ENCODE results near the gene KRIT1.
A peak's percentile ranks its signal among the peaks of the same experiment; 100 is the strongest.
"Not testable (repeated sequence)": the region's sequence is repeated elsewhere in the genome, so short reads cannot be mapped to it uniquely, and the experiment has no call there.

KRIT1 gene

DNA sequence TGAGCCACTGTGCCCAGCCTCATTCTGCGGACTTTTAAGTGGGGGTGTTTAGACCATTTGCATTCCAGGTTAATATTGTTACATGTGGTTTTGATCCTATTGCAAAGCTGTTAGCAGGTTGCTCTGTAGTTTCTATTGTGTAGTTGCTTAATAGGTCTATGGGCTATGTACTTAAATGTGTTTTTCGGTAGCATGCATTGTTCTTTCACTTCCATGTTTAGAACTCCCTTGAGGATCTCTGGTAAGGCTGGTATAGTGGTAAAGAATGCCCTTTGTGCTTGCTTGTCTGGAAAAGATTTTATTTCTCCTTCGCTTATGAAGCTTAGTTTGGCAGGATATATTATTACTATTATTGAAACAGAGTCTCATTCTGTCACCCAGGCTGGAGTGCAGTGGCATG, 53.4 kb downstream of the KRIT1 start:
- H3K9me3 ChIP-seq (ENCODE audit: control insufficient read depth in 1 of 2, low read length in 2 of 2), result no peaks in the 10 kb centered on the region
- no peak overlapping the region for H3K4me3 ChIP-seq (ENCODE audit: low read depth in 1 of 2, low read length in 2 of 2)
- H3K27ac ChIP-seq (ENCODE audit: low read length), result no peak overlapping the region
- H3K4me1 ChIP-seq (ENCODE audit: control insufficient read depth in 1 of 2, insufficient read depth in 2 of 2, low read length in 2 of 2), result no peaks in the 10 kb centered on the region
- H3K27me3 ChIP-seq (ENCODE audit: low read depth, low read length), result no peaks in the 10 kb centered on the region
- H3K36me3 ChIP-seq (ENCODE audit: control insufficient read depth in 1 of 2, insufficient read depth in 2 of 2, low read length in 2 of 2), result peaks cover 0 to 11% of the 10 kb centered on the region in 2 donors

DNA sequence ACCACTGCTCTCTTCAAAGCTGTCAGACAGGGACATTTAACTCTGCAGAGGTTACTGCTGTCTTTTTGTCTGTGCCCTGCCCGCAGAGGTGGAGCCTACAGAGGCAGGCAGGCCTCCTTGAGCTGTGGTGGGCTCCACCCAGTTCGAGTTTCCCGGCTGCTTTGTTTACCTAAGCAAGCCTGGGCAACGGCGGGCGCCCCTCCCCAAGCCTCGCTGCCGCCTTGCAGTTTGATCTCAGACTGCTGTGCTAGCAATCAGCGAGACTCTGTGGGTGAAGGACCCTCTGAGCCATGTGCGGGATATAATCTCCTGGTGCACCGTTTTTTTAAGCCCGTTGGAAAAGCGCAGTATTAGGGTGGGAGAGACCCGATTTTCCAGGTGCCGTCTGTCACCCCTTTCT, 56.5 kb downstream of the KRIT1 start:
- not testable (repeated sequence) for H3K4me1 ChIP-seq (ENCODE audit: control insufficient read depth in 1 of 2, insufficient read depth in 2 of 2, low read length in 2 of 2); H3K36me3 ChIP-seq (ENCODE audit: control insufficient read depth in 1 of 2, insufficient read depth in 2 of 2, low read length in 2 of 2); H3K4me3 ChIP-seq (ENCODE audit: low read depth in 1 of 2, low read length in 2 of 2); H3K27me3 ChIP-seq (ENCODE audit: low read depth, low read length); H3K9me3 ChIP-seq (ENCODE audit: control insufficient read depth in 1 of 2, low read length in 2 of 2); H3K27ac ChIP-seq (ENCODE audit: low read length)

DNA sequence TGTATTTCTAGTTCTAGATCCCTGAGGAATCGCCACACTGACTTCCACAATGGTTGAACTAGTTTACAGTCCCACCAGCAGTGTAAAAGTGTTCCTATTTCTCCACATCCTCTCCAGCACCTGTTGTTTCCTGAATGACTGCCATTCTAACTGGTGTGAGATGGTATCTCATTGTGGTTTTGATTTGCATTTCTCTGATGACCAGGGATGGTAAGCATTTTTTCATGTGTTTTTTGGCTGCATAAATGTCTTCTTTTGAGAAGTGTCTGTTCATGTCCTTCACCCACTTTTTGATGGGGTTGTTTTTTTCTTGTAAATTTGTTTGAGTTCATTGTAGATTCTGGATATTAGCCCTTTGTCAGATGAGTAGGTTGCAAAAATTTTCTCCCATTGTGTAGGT, 61.4 kb downstream of the KRIT1 start:
- not testable (repeated sequence) for H3K4me3 ChIP-seq (ENCODE audit: low read depth in 1 of 2, low read length in 2 of 2); H3K36me3 ChIP-seq (ENCODE audit: control insufficient read depth in 1 of 2, insufficient read depth in 2 of 2, low read length in 2 of 2); H3K4me1 ChIP-seq (ENCODE audit: control insufficient read depth in 1 of 2, insufficient read depth in 2 of 2, low read length in 2 of 2); H3K9me3 ChIP-seq (ENCODE audit: control insufficient read depth in 1 of 2, low read length in 2 of 2); H3K27me3 ChIP-seq (ENCODE audit: low read depth, low read length); H3K27ac ChIP-seq (ENCODE audit: low read length)

DNA sequence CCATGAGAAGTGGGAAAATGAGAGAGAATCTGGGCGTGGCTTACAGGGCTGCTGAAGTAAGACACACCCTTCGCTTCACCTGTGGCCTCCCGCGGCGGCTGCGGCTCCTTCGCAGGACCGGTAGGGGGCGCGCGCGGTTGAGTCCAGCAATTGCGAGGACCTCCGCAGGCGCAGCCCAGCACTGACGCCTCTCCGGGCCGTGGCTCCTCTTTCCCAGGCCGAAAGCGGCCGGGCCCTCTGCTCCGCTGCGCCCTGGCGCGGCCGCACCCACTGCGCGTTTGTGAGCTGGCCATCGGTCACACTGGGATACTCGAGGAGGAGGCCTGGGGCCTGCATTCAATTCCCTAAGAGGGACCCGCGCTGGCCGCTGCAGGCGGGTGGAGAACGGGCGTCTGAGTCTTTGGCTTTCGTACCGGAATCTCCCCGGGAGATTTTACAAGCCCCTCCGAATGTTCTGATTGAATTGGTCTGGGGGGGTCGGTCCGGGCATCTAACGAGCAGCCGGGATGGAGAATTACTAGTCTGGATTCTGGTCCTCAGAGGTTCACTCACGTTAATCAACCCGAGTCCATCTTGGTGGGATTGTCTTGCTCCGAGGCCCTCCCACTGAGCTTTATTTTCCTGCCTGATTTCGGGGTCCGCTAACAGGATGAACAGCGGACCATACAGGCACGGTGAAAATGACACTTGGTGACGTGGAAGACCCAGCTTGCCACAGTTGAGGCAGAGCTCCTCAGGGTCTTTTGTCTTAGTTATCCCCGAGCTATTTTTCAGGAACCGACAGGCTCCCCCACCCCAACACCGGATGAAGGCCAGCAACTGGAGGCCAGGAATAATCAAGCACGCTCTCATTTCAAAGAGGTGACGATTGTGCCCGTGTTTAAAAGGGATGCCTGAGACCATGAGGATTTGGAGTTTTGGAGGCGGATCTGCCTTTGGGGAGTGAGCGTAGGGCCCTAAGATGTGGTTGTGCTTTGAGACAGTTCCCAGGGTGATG, 66.5 kb downstream of the KRIT1 start, which contains the start of gene LRRD1:
TSS of gene LRRD1 (minus strand) at position 215 of the 997 bp plus-strand sequence. CDS start 13,940 bp downstream, outside the sequence.
- no peaks in the 10 kb centered on the region for H3K27me3 ChIP-seq (ENCODE audit: low read depth, low read length)
- H3K36me3 ChIP-seq (ENCODE audit: control insufficient read depth in 1 of 2, insufficient read depth in 2 of 2, low read length in 2 of 2), result no peaks in the 10 kb centered on the region
- H3K4me3 ChIP-seq (ENCODE audit: low read depth in 1 of 2, low read length in 2 of 2), result peak within 1 kb of the TSS; percentile 72 to 74
- H3K4me1 ChIP-seq (ENCODE audit: control insufficient read depth in 1 of 2, insufficient read depth in 2 of 2, low read length in 2 of 2), result peaks cover 0 to 4% of the 10 kb centered on the region in 2 donors
- H3K9me3 ChIP-seq (ENCODE audit: control insufficient read depth in 1 of 2, low read length in 2 of 2), result no peaks in the 10 kb centered on the region
- H3K27ac ChIP-seq (ENCODE audit: low read length), result peak within 1 kb of the TSS; percentile 51

DNA sequence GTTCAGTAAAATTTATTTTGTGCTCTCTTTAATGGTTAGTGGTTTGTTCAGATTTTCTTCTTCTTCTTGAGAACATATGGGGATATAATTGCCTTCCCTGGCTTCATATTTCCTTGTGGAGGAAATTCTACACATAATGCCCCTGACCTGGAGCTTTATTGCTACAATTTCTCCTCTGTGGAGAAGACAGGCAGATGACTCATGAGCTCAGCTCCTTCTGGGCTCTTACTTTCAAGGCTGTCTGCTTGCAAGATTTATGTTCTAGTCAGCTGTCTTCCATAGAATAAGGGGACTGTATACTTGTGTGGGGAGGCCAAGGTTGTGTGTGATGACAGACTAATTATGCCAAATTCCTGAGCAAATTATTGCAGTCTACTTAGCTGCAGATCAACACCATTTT, 68.4 kb downstream of the KRIT1 start:
- Histone ChIP-seq H3K4me1 (ENCODE audit: control insufficient read depth in 1 of 2, insufficient read depth in 2 of 2, low read length in 2 of 2) (peaks cover 0 to 4% of the 10 kb centered on the region in 2 donors), H3K9me3 (ENCODE audit: control insufficient read depth in 1 of 2, low read length in 2 of 2) (no peaks in the 10 kb centered on the region), H3K36me3 (ENCODE audit: control insufficient read depth in 1 of 2, insufficient read depth in 2 of 2, low read length in 2 of 2) (no peaks in the 10 kb centered on the region), H3K4me3 (ENCODE audit: low read depth in 1 of 2, low read length in 2 of 2) (no peak overlapping the region), H3K27ac (ENCODE audit: low read length) (no peak overlapping the region), H3K27me3 (ENCODE audit: low read depth, low read length) (no peaks in the 10 kb centered on the region)

DNA sequence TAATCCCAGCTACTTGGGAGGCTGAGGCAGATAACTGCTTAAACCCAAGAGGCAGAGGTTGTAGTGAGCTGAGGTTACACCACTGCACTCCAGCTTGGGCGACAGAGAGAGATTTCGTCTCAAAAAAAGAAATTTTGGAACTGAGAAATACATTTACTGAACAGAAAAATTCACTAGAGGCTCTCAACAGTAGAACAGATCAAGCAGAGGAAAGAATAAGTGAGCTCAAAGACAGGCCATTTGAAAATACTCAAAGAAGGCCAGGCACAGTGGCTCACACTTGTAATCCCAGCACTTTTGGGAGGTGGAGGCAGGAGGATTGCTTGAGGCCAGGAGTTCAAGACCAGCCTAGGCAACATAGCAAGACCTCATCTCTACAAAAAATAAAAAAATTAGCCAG, 76.2 kb downstream of the KRIT1 start:
- H3K36me3 ChIP-seq (ENCODE audit: control insufficient read depth in 1 of 2, insufficient read depth in 2 of 2, low read length in 2 of 2); H3K27me3 ChIP-seq (ENCODE audit: low read depth, low read length); H3K4me3 ChIP-seq (ENCODE audit: low read depth in 1 of 2, low read length in 2 of 2); H3K9me3 ChIP-seq (ENCODE audit: control insufficient read depth in 1 of 2, low read length in 2 of 2); H3K27ac ChIP-seq (ENCODE audit: low read length); H3K4me1 ChIP-seq (ENCODE audit: control insufficient read depth in 1 of 2, insufficient read depth in 2 of 2, low read length in 2 of 2): not testable (repeated sequence)

DNA sequence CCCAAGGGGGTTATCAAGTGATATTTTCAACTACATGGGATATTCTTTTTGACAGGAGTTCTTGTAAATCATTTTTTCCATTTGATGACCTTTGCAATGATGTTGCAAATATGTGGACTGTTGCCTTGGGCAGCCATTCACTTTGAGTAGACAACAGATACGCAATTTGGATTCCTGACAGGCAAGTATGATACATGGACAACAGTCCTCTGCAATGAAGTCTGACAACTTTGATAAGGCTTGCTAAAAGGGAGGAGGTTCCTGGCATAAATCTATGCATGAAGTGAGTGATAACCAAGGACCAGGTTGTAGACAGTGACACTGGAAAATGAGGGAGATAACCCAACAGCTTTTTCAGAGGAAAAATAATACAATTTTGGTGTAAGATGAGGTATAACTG, 84.4 kb downstream of the KRIT1 start:
- Histone ChIP-seq H3K36me3 (ENCODE audit: control insufficient read depth in 1 of 2, insufficient read depth in 2 of 2, low read length in 2 of 2) (no peaks in the 10 kb centered on the region), H3K4me1 (ENCODE audit: control insufficient read depth in 1 of 2, insufficient read depth in 2 of 2, low read length in 2 of 2) (no peaks in the 10 kb centered on the region), H3K27me3 (ENCODE audit: low read depth, low read length) (no peaks in the 10 kb centered on the region), H3K27ac (ENCODE audit: low read length) (no peak overlapping the region), H3K4me3 (ENCODE audit: low read depth in 1 of 2, low read length in 2 of 2) (no peak overlapping the region), H3K9me3 (ENCODE audit: control insufficient read depth in 1 of 2, low read length in 2 of 2) (no peaks in the 10 kb centered on the region)

DNA sequence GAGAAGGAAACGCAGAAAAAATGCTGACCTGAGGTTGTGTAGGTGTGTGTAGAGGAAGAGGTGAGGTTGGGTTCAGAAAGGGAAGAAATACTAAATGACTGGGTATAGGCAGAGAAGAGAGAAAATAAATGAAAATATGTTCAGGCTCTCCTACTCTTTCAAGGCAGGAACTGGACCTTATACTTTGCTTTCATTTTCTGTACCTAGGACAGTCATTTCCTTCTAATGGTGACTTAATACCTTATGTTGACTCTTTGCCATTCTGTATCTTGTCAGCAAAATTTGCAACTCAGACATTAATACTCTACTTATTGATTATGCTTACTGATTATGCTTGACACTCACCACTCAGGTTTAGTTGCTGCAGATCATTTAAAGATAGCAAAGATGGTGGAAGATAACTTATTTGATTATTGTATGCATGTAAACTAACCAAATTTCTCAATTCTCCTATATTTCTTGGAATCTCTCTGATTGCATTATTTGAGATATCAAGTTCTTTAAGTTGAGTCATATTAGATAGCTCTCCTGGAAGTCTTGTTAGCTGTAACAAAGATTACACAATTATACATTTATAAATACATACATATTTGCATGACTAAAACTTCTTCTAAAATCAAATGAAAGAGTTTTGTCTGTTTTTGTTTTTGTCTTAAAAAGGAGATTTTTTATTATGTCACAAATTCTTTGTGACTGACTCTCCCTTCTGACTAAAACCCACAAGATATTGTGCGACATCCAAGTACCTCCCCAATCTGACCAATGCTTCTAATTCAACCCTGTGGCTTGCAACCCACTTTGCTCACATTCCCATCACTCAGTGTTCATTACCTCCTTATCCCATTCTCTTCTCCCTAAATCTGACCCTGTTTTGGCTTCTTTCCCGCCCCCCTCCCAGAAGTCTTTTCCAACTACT, 86.8 kb downstream of the KRIT1 start:
- H3K4me1 ChIP-seq (ENCODE audit: control insufficient read depth in 1 of 2, insufficient read depth in 2 of 2, low read length in 2 of 2), result no peaks in the 10 kb centered on the region

DNA sequence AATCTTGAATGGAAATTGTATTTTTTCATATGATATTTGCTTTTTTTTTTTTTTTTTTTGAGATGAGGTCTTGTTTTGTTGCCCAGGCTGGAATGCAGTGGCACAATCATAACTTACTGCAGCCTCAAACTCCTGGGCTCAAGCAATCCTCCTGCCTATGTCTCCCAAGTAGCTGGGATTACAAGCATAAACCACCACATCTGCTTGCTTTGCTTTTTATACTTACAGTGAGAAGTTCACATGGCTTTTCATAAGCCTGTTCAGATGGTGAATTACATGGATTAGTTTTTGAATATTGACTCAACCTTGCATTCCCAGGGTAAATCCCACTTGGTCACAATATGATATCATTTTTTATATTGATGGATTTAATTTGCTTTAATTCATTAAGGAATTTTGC, 88.7 kb downstream of the KRIT1 start:
- Histone ChIP-seq H3K4me3 (ENCODE audit: low read depth in 1 of 2, low read length in 2 of 2) (no peak overlapping the region), H3K9me3 (ENCODE audit: control insufficient read depth in 1 of 2, low read length in 2 of 2) (no peaks in the 10 kb centered on the region), H3K27ac (ENCODE audit: low read length) (no peak overlapping the region), H3K4me1 (ENCODE audit: control insufficient read depth in 1 of 2, insufficient read depth in 2 of 2, low read length in 2 of 2) (no peaks in the 10 kb centered on the region), H3K27me3 (ENCODE audit: low read depth, low read length) (no peaks in the 10 kb centered on the region), H3K36me3 (ENCODE audit: control insufficient read depth in 1 of 2, insufficient read depth in 2 of 2, low read length in 2 of 2) (no peaks in the 10 kb centered on the region)

More for the DNA sequence above, 86.8 kb downstream of the KRIT1 start:
- H3K9me3 ChIP-seq (ENCODE audit: control insufficient read depth in 1 of 2, low read length in 2 of 2), result no peaks in the 10 kb centered on the region
- no peaks in the 10 kb centered on the region for H3K27me3 ChIP-seq (ENCODE audit: low read depth, low read length)
- no peak overlapping the region for H3K27ac ChIP-seq (ENCODE audit: low read length)
- H3K4me3 ChIP-seq (ENCODE audit: low read depth in 1 of 2, low read length in 2 of 2), result no peak overlapping the region
- H3K36me3 ChIP-seq (ENCODE audit: control insufficient read depth in 1 of 2, insufficient read depth in 2 of 2, low read length in 2 of 2), result no peaks in the 10 kb centered on the region

DNA sequence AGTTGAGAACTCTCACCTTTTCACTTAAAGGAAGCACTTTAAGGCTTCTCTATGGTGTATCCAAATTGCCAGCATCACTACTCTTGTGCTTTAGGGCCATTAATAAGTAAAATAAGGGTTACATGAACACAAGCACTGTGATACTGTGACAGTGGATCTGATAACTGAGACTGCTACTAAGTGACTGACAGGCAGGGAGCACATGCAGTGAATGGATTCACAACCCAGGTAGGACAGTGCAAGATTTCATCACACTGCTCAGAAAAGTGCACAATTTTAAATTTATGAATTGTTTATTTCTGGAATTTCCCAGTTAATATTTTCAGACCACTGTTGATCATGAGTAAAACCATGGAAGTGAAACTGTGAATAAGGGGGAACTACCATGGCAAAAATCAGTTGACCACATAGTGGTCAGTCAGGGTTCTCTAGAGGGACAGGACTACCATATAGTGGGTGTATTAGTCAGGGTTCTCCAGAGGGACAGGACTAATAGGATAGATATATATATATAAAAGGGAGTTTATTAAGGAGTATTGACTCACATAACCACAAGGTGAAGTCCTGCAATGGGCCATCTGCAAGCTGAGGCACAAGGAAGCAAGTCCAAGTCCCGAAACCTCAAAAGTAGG, 90.5 kb downstream of the KRIT1 start:
- no peaks in the 10 kb centered on the region for H3K4me1 ChIP-seq (ENCODE audit: control insufficient read depth in 1 of 2, insufficient read depth in 2 of 2, low read length in 2 of 2)
- H3K27me3 ChIP-seq (ENCODE audit: low read depth, low read length), result no peaks in the 10 kb centered on the region
- no peak overlapping the region for H3K4me3 ChIP-seq (ENCODE audit: low read depth in 1 of 2, low read length in 2 of 2)
- H3K9me3 ChIP-seq (ENCODE audit: control insufficient read depth in 1 of 2, low read length in 2 of 2), result no peaks in the 10 kb centered on the region
- no peak overlapping the region for H3K27ac ChIP-seq (ENCODE audit: low read length)
- no peaks in the 10 kb centered on the region for H3K36me3 ChIP-seq (ENCODE audit: control insufficient read depth in 1 of 2, insufficient read depth in 2 of 2, low read length in 2 of 2)

All from muscle layer of duodenum (tissue), 2 donors.